Measurements from ENCODE around the gene IMPA2.

Gene IMPA2

GRCh38 chr18:11980494-11981191, 664 bp upstream of the IMPA2 start (continued):
- TF ChIP-seq ZEB2 (tag by site-specific recombination; IDR thresholded peaks at IDR 0.05) (peak; percentile 92), GLIS2 (tag by site-specific recombination; IDR thresholded peaks at IDR 0.05) (peak; percentile 95), GFI1B (tag by site-specific recombination; IDR thresholded peaks at IDR 0.05) (peak; percentile 92), GLIS1 (tag by site-specific recombination; IDR thresholded peaks at IDR 0.05) (peak; percentile 94), ZBTB20 (tag by site-specific recombination; IDR thresholded peaks at IDR 0.05) (peak; percentile 91), MZF1 (tag by site-specific recombination; IDR thresholded peaks at IDR 0.05; ENCODE audit: borderline replicate concordance) (no peak), ZSCAN30 (tag by site-specific recombination; IDR thresholded peaks at IDR 0.05) (peak; percentile 90), ZNF660 (tag by site-specific recombination; IDR thresholded peaks at IDR 0.05) (peak; percentile 73), ZNF777 (tag by site-specific recombination; IDR thresholded peaks at IDR 0.05; ENCODE audit: borderline replicate concordance) (peak; percentile 30; the same call in 1 of the 2 replicates), ZBTB1 (tag by site-specific recombination; IDR thresholded peaks at IDR 0.05) (0 out of 2 replicates have a peak, but pooled peaks have one; percentile 12), ZBTB6 (tag by site-specific recombination; IDR thresholded peaks at IDR 0.05) (peak; percentile 77), ZNF394 (tag by site-specific recombination; IDR thresholded peaks at IDR 0.05; ENCODE audit: borderline replicate concordance) (0 out of 2 replicates have a peak, but pooled peaks have one; percentile 55), HIC1 (tag by site-specific recombination; IDR thresholded peaks at IDR 0.05) (peak; percentile 98), ZBTB26 (tag by site-specific recombination; optimal IDR thresholded peaks at IDR 0.05) (peak; percentile 92), GLI4 (tag by site-specific recombination; IDR thresholded peaks at IDR 0.05) (0 out of 2 replicates have a peak, but pooled peaks have one; percentile 76), MYNN (tag by site-specific recombination; IDR thresholded peaks at IDR 0.05; ENCODE audit: borderline replicate concordance) (0 out of 2 replicates have a peak, but pooled peaks have one; percentile 12), ZNF155 (tag by site-specific recombination; IDR thresholded peaks at IDR 0.05) (no peak), PBX3 (CRISPR knock-in tag; IDR thresholded peaks at IDR 0.05) (no peak), ZNF48 (tag by site-specific recombination; IDR thresholded peaks at IDR 0.05) (no peak), ZNF239 (tag by site-specific recombination; IDR thresholded peaks at IDR 0.05) (0 out of 2 replicates have a peak, but pooled peaks have one; percentile 70), KLF9 (tag by site-specific recombination; IDR thresholded peaks at IDR 0.05; ENCODE audit: low read depth) (peak; percentile 91; the same call in 1 of the 2 replicates), ZNF121 (tag by site-specific recombination; IDR thresholded peaks at IDR 0.05) (peak; percentile 36; the same call in 1 of the 2 replicates), SP2 (tag by site-specific recombination; IDR thresholded peaks at IDR 0.05) (peak; percentile 89), SP7 (tag by site-specific recombination; IDR thresholded peaks at IDR 0.05) (peak; percentile 71; the same call in 1 of the 2 replicates), ZNF114 (tag by site-specific recombination; IDR thresholded peaks at IDR 0.05) (no peak), ZNF221 (tag by site-specific recombination; IDR thresholded peaks at IDR 0.05; ENCODE audit: borderline replicate concordance) (0 out of 2 replicates have a peak, but pooled peaks have one; percentile 40), PRDM10 (tag by site-specific recombination; IDR thresholded peaks at IDR 0.05) (peak; percentile 66)

All from HEK293 (cell line).